GM10266 (cell line): ENCODE measurements around the gene PARD6A.

Experiments used
- DNase-seq: peaks from one replicate; pipeline ENCODE4 v3.0.0; 2012; ENCODE audit errors: extremely low spot score
- TF ChIP-seq, protein P1 (sequence below): IDR thresholded peaks from 2 replicates; pipeline ENCODE4 v1.5.1; 2012; ENCODE audit warnings: mild to moderate bottlenecking, low read depth; ENCODE audit not compliant: control insufficient read depth, insufficient read depth; ENCODE audit errors: missing control alignments

PARD6A gene

DNA sequence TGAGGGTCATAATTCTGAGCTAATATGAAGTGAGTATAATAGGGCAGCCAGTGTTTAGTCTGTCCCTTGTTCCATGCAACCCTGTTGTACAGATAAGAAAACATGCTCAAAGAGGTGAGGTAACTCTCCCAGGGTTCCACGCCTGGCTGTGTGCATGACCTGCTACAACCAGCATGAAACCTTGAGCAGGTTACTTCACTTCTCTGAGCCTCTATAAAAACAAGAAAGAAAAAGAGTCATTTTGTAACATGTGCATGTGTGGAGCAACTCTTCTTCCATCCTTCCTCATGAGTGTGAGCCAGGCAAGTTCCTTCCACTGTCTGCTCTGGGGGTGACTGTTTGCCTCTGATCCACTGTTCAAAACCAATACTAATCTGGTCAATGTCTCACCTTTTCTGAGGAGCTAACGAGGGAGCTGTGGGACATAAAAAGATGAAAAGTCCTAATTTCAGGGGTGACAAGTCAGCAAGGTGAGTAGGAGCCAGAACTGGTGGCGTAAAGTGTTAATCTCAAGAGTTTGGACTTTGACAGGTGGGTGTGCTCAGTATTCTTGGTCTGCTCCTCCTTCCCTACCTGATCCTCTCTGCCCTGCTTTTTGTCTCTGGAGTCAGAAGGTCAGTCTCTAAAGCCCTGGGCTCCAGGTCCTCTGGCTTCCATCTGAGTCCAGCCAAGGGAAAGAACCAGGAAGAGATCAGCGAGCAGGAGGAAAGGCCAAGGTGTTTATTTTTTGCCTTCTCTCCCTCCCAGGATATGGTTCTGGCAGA is 36.8 kb downstream of the PARD6A start:
- DNase-seq = no peak
- TF ChIP-seq, protein P1, sequence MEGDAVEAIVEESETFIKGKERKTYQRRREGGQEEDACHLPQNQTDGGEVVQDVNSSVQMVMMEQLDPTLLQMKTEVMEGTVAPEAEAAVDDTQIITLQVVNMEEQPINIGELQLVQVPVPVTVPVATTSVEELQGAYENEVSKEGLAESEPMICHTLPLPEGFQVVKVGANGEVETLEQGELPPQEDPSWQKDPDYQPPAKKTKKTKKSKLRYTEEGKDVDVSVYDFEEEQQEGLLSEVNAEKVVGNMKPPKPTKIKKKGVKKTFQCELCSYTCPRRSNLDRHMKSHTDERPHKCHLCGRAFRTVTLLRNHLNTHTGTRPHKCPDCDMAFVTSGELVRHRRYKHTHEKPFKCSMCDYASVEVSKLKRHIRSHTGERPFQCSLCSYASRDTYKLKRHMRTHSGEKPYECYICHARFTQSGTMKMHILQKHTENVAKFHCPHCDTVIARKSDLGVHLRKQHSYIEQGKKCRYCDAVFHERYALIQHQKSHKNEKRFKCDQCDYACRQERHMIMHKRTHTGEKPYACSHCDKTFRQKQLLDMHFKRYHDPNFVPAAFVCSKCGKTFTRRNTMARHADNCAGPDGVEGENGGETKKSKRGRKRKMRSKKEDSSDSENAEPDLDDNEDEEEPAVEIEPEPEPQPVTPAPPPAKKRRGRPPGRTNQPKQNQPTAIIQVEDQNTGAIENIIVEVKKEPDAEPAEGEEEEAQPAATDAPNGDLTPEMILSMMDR = no peak

DNA sequence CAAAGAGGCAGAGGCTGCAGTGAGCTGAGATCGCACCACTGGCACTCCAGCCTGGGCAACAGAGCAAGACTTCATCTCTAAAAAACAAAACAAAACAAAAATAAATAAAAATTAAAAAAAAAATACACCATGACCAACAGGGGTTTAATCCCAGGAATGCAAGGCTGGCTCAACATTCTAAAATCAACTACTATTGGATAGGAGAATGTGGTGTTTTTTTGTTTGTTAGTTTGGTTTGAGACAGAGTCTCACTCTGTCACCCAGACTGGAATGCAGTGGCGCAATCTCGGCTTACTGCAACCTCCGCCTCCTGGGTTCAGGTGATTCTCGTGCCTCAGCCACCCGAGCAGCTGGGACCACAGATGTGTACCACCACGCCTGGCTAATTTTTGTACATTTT is 38.5 kb downstream of the PARD6A start:
- no peak for DNase-seq
- TF ChIP-seq, protein P1 = no peak

GRCh38 chr16:67701420-67701819 is 40.7 kb downstream of the PARD6A start:
- TF ChIP-seq, protein P1 = no peak
- no peak for DNase-seq

DNA sequence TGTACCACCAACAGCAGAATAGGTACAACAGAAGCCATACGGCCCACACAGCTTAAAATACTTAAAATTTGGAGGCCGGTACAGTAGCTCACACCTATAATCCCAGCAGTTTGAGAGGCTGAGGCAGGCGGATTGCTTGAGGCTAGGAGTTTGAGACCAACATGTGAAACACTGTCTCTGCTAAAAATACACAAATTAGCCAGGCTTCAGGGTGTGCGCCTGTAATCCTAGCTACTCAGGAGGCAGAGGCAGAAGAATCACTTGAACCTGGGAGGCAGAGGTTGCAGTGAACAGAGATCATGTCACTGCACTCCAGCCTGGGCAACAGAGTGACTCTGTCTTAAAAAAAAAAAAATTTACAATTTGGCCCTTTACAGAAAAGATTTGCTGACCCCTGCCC is 41.4 kb downstream of the PARD6A start:
- DNase-seq = no peak
- TF ChIP-seq, protein P1 = no peak

DNA sequence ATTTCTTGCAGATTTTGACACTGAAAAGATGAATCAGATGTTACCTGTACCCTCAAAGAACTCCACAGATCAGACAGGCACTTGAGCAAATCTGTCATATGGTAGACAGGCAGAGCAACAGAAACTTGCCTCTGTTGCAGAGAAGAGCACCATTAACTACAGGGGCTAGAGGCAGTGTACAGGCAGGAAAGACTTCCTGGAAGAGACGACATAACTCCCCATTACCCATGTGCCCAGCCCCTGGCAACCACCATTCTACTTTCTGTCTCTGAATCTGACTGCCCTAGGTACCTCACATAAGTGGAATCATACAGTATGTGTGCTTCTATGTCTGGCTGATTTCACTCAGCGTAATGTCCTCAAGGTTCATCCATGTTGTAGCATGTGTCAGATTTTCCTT is 42.9 kb downstream of the PARD6A start:
- no peak for DNase-seq
- TF ChIP-seq, protein P1 = no peak

DNA sequence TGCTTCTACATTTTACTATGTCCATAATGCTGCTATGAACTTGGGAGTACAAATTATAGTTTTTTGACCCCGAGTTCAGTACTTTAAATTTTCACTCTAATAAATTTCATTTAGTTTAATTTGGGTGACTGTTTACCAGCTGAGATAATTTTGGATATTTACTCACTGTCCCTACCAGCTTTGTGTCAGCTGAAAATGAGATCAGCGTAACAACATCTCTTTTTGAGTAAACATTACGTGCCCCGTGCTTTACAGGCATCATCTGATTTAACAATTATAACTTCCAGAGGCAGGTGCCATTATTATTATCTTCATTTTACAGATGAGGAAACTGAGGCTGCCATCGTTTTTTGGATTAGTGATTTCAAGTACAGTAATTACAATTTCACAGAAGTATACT is 43.4 kb downstream of the PARD6A start:
- TF ChIP-seq, protein P1 = no peak
- DNase-seq = no peak

DNA sequence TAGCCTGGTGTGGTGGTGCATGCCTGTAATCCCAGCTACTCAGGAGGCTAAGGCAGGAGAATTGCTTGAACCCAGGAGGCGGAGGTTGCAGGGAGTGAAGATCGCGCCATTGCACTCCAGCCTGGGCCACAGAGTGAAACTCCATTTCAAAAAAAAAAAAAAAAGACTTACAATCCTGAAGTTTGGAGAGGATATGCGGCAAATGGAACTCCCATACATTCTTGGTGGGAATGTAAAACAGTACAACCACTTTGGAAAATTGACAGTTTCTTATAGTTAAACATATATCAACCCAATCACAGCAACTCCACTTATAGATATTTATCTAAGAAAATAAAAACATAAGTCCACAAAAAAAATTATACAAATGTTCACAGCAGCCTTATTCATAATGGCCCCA is 46.5 kb downstream of the PARD6A start:
- no peak for DNase-seq
- TF ChIP-seq, protein P1 = no peak
